ENCODE data around the gene TBX1. TPM values are rescaled to one million over a fixed set of nuclear protein-coding genes. Genes with fewer than 3 reads are reported as not detected.

Gene TBX1
- polyA plus RNA-seq, 1 experiment = not detected

GRCh38 chr22:19793661-19794310 lies 33.2 kb downstream of the TBX1 start:
- ChIA-PET POLR2A (no interaction called here), CTCF (interaction anchor here (1.2 to 1.3 kb wide), 2 partner anchors 14 to 63 kb away, joined by 3 read pairs; no protein-coding TSS in a partner anchor)
- DNase-seq (ENCODE audit: low read depth) = no peak
- TF ChIP-seq CTCF (IDR thresholded peaks at IDR 0.05; ENCODE audit: insufficient read depth, low read depth, low read length) = no peak
- Histone ChIP-seq H3K36me3 (ENCODE audit: control insufficient read depth, insufficient read depth, low read length) (peaks cover 3% of the 10 kb centered on the region; the same call in 1 of the 2 replicates), H3K27me3 (ENCODE audit: control insufficient read depth, insufficient read depth, low read length) (no peaks in the 10 kb centered on the region), H3K4me3 (ENCODE audit: low read depth, low read length) (no peak overlapping the region)

GRCh38 chr22:19795617-19796008 lies 35.0 kb downstream of the TBX1 start:
- ChIA-PET CTCF (interaction anchor here (1.0 kb wide), 1 partner anchor 14 kb away, joined by 5 read pairs; no protein-coding TSS in a partner anchor), POLR2A (no interaction called here)
- TF ChIP-seq CTCF (IDR thresholded peaks at IDR 0.05; ENCODE audit: insufficient read depth, low read depth, low read length) = no peak
- Histone ChIP-seq H3K27me3 (ENCODE audit: control insufficient read depth, insufficient read depth, low read length) (no peaks in the 10 kb centered on the region), H3K36me3 (ENCODE audit: control insufficient read depth, insufficient read depth, low read length) (peaks cover 1% of the 10 kb centered on the region; the same call in 1 of the 2 replicates), H3K4me3 (ENCODE audit: low read depth, low read length) (no peak overlapping the region)
- no peak for DNase-seq (ENCODE audit: low read depth)

GRCh38 chr22:19796160-19796559 lies 35.6 kb downstream of the TBX1 start:
- ChIA-PET POLR2A (no interaction called here), CTCF (interaction anchor here (1.0 kb wide), 1 partner anchor 14 kb away, joined by 5 read pairs; no protein-coding TSS in a partner anchor)
- Histone ChIP-seq H3K36me3 (ENCODE audit: control insufficient read depth, insufficient read depth, low read length) (peaks cover 1% of the 10 kb centered on the region; the same call in 1 of the 2 replicates), H3K4me3 (ENCODE audit: low read depth, low read length) (no peak overlapping the region), H3K27me3 (ENCODE audit: control insufficient read depth, insufficient read depth, low read length) (no peaks in the 10 kb centered on the region)
- DNase-seq (ENCODE audit: low read depth) = no peak
- no peak for TF ChIP-seq CTCF (IDR thresholded peaks at IDR 0.05; ENCODE audit: insufficient read depth, low read depth, low read length)

- Histone ChIP-seq H3K4me3 (ENCODE audit: low read depth, low read length) (no peak overlapping the region), H3K36me3 (ENCODE audit: control insufficient read depth, insufficient read depth, low read length) (0 out of 2 replicates have a peak, but pooled peaks cover 1% of the 10 kb centered on the region), H3K27me3 (ENCODE audit: control insufficient read depth, insufficient read depth, low read length) (no peaks in the 10 kb centered on the region)
- CTCF ChIA-PET = interaction anchor here (1.2 to 1.4 kb wide), 2 partner anchors 25 to 44 kb away, joined by 3 read pairs; no protein-coding TSS in a partner anchor
- no peak for DNase-seq (ENCODE audit: low read depth)
- no peak for TF ChIP-seq CTCF (IDR thresholded peaks at IDR 0.05; ENCODE audit: insufficient read depth, low read depth, low read length)
- POLR2A ChIA-PET = no interaction called here
These were observed 36.8 kb downstream of the TBX1 start for GRCh38 chr22:19797086-19798002.

Measured in BJ (cell line).